ENCODE results near the gene IMP4.

GRCh38 chr2:130372833-130373807, 30.4 kb downstream of the IMP4 start:
- TF ChIP-seq CTCF (IDR thresholded peaks at IDR 0.05) (no peak), POLR2A (IDR thresholded peaks at IDR 0.05) (no peak)

Measured in uterus (tissue), 2 donors.